Stimulated activated CD4-positive, alpha-beta T cell treated with anti-CD3 and anti-CD28 coated beads, Interleukin-12 subunit alpha, Interleukin-12 subunit beta, amount 100 ng/mL, for 48 hours (primary cell): ENCODE data around the gene LACC1.

Source experiments
- DNase-seq, 3 donors: peaks; one replicate each; pipeline ENCODE4 v3.0.0-alpha.2; 2020; ENCODE audit warnings: low read depth in 2 of 3, low spot score in 1 of 3

LACC1 gene

DNA sequence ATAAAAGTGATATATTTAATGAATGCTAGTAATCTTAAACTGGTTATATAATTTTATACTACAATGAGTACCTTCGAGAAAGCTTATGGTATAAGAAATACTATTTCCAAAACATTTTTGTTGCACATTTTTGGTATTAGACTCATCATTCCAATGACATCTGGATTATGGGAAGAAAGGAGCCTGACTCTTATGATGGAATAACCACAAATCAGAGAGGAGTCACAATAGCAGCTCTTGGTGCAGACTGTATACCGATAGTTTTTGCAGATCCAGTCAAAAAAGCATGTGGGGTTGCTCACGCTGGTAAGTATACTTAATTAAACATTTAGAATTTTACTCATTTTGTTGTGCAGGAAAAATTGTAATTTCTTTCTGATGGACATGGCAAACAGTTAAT lies 3.9 kb downstream of the LACC1 start:
- DNase-seq = no peak

DNA sequence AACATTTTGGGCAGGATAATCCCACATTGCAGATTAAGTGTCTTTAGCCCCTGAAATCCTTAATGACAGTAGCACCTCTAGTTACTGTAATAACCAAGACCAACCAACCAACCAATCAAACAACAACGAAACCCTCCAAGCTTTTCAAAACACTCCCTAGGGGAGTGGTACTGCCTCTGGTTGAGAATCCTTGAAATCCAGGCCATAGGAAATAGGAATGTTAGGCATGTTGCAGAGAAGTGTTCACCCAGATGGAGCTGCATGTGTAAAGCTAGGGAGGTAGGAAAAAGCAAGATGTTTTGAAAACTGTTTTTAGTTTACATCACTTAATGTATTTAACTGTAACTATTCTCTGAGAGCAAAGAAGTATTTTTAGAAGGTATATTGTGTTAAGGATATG lies 4.5 kb downstream of the LACC1 start:
- no peak for DNase-seq

DNA sequence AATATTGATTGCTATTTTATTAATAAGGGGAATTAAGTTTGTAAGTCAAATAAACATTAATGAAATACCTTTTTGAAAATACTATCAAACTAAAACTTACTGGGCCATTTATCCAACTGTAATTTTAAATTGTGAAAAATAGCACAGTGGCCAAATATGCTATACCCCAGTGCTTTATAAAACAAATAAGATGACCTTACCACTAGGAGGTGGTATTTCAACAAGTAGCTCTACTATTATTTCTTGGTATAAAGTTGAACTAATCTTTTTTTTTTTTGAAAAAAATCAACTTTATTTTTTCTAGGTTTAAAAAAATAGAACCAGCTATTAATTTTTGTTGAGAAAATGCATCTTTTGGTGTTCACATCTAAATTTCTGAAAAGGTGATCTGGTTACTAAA lies 14.7 kb downstream of the LACC1 start:
- no peak for DNase-seq

DNA sequence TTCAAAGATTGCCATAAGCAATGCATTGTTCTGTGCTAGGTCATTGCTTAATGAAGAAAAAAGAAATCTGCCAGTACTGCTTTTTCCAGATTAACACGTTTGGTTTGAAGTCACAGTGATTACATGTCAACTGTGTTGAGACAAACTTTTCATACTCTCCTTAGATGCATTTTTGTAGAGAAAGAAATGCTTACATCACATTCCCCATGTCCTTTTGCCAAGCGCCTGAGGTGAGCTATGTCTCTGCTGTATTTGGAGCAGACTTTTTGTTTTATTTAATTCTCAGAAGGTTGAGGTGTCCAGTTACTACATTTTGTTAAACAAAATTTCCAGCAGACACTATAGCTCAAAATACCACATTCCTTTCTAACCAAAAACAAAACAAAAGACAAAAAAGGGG lies 16.2 kb downstream of the LACC1 start:
- no peak for DNase-seq

DNA sequence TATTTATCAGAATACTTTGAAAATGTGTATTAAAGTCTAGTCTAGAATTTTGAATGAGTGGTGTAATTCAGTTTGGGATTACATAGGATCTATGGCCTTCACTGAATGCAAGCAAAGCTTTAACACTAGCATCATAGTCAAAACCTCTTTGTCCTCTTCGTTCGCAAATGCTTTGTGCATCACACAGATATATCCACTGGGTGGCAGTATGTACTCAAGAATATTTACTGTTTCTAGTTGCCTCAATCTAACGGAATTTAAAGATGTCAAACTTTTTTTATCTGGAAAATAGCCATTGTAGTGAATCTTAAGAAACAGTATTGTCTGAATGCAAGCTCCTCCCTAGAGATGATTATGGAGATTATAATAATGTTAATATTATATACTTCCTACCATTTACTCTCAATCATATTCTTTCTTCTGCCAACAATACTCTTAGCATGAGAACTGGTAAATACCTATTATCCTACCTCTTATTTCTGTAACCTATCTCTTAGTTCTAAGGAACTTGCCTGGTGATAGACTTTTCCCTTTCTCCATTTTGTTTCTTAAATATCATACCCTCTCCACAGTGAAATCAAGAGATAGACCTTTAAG lies 25.8 kb downstream of the LACC1 start:
- peak in 1 of 3 donors; percentile 26 for DNase-seq

DNA sequence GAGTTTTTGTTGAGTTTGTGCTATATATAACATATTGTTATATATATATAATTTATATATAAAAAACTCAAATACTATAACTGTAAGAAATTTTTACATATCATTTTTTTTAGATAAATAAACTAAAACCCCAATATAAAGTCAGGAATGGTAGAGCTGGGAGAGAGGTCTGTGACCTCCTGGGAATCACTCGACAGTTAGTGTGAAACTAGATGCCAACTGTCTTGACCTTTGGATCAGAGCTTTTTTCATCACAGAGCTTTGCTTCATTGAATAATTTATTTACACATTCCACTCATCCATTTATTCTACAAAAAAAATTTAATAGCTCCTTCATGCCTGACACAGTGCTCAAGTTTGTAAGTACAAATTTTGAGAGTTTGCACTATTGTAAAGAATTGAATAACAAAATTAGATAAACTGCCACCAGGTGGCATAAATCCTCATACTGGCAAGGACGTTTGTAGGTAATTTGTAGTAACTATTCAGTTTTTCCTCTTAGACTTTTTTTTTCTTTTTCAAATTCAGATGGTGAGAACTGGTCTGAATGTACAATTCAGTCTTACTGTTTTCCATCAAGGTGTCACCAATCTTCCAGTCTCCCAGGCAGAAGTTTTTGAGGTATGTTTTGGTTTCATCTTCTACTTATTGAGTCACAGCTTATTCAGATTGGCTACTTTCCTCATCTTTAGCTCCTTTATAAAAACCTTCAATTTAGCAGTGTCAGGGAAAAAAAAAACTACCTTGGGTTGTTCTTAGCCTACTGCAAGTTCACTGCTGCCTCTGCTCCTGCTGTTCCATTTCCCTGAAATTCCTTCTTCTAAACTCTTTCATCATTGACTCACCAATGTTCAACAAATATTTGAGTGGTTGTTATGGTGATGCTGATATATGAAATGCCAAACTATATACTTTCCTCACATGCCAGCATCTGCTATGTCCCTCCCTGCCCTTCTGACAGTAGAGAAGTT lies 28.7 kb downstream of the LACC1 start:
- peak in 1 of 3 donors; percentile 18 for DNase-seq

DNA sequence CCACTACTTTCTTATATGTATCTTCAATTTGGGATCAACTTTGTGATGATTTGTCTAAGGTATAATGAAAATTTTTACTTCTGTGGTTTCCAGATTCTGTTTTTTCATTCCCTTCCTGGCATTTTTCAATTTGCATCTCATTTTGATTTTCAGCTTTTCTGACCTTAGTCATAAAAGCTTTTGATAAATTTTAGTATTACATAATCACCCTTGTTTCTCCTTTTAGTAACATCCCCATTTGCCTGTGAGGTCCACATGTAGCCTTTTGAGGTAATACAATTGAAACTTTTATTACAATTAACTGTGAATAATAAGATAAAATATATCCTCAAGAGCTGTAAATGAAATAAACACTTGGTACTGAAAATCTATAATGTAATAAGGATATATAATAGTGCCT lies 31.2 kb downstream of the LACC1 start:
- no peak for DNase-seq

DNA sequence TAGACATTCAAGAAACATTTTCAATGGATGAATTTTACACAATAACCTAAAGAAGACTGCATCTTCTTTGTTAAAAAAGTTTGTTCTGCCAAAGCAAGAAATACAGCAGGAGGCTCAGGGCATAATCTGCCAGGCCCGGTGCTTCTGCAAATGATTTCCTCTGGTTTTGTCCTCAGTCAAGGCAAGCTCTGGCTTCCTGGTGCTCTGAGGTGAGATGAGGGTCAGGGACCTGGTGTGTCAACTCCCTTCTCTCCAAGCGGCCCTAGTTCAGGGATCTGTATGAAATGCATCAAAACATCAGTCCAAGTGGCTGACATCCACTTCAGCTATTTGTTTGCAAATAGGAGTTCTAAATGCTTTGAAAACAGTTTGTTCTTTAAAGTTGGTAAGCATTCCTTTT lies 31.6 kb downstream of the LACC1 start:
- DNase-seq = no peak

DNA sequence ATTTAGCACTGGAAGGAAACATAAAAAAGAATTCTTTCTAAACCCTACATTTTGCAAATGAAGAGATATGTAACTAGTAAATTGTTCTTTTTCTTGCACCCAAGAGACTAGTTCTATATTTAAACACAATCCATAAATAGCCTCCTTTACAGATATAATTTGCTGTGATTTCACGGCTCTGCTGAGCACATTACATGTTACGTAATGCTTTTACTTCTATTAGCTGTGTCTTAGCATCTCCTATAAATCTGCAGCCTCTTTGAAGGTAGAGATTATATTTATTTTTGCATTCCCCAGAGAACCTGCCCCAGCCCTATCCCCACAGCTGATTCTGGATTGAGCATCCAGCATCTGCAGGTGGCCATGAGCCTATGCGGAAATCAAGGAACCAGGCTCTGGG lies 32.2 kb downstream of the LACC1 start:
- no peak for DNase-seq

DNA sequence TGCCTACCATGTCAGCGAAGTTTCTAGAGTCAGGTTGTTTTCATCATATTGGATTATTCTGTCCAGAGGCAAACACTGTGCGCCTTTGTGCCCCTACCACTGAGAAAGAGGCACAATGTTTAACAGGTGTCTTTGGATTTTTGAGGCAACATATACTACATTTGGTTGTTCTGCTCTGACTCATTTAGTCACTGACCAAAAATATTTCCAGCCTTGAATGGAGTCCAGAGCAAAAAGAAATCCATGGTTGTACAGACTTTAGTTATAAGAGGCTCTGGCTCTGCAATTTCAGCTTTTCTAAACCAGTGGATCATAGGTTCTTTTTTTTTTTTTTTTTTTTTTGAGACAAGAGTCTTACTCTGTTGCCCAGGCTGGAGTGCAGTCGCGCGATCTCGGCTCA lies 35.7 kb downstream of the LACC1 start:
- no peak for DNase-seq

DNA sequence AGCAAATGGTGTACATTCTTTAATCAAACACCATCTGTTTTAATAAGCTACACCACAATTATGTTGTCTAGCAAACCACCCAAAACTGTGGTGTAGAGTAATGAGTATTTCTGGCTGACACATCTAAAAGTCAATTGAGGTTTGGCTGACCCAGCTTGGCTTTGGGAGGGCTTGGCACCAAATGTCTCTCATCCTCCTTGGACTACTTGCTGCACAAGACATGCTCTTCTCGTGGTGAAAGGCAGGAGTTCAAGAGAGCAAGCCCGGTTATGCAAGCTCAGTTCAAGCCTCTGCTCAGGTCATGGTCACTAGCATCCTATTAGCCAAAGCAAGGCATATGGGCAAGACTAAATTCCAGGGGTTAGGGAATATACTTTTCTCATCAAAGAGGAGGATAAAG lies 37.1 kb downstream of the LACC1 start:
- no peak for DNase-seq

DNA sequence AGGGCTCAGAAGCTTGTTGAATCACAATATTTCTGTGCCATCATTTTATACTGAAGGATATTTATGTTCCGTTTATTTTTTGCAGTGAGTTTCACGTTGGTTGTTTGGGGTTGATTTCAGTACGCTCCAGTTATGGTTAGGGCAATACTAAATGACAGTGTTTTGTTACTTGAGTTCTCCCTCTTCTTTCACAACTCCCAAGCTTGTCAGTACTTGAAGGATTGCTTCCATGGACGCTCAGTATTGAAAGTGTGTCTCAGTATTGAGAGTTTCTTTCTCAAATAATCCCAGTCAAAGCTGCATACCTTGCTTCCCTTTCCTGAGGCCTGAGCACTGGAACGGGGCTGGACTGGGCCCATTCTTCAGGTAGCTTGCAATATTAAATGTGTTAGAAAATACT lies 38.9 kb downstream of the LACC1 start:
- no peak for DNase-seq

DNA sequence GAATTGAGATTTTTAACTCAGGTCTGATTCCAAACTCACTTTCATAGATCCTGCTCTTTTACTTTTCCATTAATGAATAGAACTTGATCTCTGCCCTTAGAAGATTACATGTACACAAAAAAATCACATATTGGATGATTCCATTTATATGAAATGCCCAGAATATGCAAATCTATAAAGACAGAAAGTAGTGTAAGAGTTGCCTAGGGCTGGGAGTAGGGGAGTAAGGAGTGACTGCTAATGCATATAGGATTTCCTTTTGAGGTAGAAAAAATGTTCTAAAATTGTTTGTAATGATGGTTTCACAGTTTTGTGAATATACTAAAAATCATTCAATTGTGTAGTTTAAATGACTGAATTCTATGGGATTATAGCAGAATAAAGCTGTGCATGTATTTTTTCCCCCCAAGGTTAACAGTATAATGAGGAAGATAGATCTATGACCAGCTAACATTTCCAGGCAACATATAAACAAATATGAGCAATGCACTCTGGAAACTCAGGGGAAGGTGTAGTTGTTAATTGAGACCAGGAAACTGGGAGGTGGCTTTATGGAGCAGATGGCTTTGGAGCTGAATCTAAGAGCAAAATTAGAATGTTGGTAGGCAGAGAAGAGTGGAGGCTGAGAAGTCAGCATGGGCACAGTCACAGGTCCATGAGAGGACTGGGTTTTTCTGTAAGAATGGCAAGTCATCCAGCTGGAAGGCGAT lies 41.4 kb downstream of the LACC1 start:
- DNase-seq = no peak

DNA sequence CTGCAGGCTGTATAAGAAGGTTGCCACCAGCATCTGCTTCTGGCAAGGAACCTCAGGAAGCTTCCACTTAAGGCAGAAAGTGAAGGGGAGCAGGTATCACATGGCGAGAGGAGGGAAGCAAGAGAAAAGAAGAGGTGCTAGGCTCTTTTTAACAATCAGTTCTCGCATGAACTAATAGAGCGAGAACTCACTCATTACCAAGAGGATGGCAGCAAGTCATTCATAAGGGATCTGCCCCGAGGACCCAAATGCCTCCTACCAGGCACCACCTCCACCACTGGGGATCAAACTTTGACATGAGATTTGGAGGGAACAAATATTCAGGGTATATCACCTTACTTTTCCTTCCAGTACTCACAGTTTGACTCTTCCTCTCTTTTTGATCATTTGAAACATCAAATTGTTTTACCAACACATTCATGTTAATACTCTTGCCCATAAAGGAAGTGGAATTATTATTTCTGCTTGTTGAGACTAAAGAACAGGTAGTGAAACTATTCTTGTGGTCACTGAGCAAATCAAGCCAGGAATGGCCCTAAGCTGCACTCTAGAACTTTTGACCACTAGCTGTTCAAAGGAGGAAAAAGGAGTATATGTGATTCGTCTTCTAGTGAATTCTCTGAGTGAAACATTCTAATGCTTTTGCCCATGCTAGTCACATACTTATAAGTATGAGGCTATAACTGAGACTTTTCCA lies 45.0 kb downstream of the LACC1 start:
- no peak for DNase-seq

DNA sequence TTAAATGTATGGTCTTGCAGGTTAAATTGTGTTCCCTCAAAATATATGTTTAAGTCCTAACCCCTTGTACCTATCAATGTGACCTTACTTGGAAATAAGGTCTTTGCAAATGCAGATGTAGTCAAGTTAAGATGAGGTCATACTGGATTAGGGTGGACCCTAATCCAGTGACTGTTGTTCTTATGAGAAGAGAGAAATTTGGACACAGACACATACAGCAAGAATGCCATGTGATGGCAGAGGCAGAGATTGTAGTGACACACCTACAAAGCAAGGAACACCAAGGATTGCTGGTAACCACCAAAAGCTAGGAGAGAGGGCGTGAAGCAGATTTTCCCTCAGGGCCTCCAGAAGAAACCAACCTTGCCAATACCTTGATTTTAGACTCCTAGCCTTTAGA lies 50.2 kb downstream of the LACC1 start:
- no peak for DNase-seq

DNA sequence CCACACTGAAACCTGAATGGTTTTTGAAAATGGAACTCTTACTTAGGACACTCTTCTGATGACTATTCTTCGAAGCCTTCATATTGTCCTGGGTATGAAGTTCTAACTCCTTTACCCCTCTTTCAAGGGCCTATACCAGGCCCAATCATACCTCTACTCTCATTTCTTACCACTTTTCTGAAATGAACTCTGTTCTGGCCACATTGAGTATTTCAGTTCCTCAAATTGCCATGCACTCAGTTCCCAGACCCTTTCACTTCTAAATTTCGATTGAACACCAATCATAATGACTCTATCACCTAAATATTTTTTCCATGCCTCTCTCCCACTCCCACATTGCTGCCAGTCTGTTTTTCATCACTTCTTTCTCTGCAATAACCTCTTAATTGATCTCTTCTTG lies 53.7 kb downstream of the LACC1 start:
- no peak for DNase-seq

DNA sequence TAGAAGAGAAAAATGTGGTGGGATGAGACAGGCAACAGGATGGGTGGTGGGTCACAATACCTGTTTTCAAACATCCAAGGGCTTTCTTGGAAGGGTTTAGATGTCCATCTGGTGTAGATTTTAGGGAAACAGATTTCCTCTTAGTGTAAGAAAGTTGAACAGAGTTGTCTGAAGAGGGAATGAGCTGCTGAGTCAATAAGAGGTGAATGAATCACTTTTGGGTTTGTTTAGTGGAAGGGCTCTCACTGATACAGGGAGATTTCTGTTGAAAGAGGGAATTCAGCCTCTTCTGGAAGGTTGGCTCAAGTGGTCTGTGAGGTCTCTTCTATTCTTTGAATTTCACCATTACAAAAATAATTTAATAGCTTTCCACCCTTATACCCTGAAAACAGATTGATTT lies 54.6 kb downstream of the LACC1 start:
- DNase-seq = no peak

DNA sequence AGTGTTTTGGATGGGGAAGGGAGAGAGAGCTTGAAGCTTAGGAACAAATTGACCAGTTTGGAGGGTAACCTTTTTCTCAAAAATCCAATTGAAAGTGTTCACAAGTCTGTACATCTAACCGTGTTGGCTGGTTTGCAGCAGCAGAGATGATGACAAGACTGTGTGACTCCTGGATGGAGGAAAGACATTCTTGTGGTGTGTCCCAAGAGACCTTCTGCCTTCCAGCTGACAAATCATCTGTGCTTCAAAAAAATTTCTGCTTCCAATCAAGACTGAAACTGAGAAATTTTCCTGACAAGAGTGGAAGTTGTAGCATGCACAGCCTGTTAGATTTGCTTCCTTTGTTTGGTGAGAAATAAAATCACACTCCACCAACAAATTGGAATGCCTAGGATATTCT lies 56.2 kb downstream of the LACC1 start:
- DNase-seq = no peak

DNA sequence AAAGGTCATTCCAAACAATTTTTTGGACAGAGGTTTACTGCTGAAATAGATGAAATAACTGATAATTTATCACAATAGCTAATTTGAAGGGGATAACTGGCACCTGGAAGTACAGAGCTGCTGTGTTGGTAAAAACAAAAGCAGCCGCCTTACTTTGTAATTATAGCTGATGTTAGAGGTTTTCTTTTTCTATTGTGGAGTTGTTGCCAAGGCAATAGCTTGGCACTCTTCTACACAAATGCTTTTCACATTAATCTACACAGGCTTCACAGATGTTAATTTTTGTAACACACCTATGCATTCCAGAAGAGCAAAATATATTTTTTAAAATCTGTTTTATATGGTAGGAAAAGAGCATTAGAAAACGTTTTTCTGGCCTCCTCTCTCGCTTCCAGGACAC lies 56.9 kb downstream of the LACC1 start:
- no peak for DNase-seq

DNA sequence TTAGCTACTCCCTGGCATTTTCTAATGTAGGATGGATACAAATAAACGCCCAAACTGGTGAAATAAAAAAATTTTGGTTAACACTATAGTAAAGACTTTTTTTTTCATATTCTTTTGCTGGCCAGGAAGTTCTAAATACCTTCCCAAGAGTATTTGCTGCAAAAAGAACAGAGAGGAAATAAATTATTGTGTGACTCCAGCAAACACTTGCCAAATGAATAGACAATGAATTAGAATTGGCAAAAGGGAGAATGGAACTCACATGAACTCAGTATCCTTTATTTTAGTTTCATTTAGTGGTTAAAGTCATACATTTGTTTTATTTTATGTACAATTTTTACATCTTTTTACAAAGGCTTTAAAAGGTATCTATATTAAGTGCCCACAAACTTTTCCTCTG lies 58.1 kb downstream of the LACC1 start:
- DNase-seq = no peak

DNA sequence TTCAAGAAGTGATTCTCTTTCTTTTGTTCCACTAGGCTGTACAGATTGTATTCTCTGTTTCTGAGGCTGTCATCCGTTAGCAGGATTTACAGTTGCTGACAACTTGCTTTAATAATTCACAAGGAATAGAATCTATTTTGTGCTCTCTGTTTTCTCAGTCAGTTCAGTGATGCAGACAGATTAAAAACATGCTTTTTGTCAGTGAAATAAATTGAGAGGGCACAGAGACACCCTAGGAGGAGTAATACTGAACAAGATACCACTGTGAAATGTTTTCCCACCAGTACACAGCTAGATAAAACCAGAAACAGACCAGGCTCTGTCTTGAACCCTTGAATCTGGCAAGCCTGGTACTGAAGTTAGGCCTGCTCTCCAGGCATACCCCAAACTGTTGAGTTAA lies 58.7 kb downstream of the LACC1 start:
- no peak for DNase-seq

DNA sequence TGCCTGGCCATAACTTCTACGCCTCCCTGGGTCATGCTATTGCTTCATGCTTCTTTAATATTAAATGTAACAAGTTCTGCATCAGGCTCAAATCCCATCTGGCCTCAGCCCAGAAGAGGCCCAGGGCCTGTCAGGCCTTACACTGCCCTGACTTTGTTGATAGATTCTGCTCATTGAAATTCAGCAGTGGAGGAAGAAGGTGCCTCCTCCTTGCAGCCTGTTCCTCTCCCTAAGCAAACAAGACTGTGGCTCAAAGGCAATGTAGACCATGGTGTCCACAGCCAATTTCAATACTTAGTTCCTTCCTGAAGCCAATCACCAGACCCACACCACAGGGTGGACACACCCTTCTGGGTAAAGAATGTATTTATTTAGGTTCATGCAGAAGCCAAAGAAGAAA lies 59.4 kb downstream of the LACC1 start:
- DNase-seq = no peak
